SH-SY5Y (cell line): ENCODE measurements around the gene ATP5PO.

Experiments used
- GATA2 ChIP-seq: IDR thresholded peaks from 2 replicates; pipeline ENCODE4 v1.6.1; 2011; ENCODE audit warnings: mild to moderate bottlenecking, low read depth, low read length
- GATA3 ChIP-seq: IDR thresholded peaks from 2 replicates; pipeline ENCODE4 v1.6.1; 2011; ENCODE audit warnings: low read depth, mild to moderate bottlenecking, low read length, moderate library complexity

ATP5PO gene

DNA sequence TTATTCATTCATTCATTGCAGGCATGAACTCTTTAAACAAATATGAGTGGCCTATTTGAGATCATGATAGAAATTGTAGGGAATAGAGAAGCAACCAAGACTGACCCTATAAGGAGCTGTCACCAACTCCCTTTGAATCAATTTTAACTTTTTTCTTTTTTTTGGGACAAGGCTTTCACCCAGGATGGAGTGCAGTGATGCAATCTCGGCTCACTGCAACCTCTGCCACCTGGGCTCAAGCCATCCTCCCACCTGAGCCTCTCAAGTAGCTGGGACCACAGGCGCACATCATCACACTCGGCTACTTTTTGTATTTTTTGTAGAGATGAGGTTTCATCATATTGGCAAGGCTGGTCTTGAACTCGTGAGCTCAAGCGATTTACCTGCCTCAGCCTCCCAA is 17.1 kb upstream of the ATP5PO start:
- TF ChIP-seq GATA3 (no peak), GATA2 (no peak)

DNA sequence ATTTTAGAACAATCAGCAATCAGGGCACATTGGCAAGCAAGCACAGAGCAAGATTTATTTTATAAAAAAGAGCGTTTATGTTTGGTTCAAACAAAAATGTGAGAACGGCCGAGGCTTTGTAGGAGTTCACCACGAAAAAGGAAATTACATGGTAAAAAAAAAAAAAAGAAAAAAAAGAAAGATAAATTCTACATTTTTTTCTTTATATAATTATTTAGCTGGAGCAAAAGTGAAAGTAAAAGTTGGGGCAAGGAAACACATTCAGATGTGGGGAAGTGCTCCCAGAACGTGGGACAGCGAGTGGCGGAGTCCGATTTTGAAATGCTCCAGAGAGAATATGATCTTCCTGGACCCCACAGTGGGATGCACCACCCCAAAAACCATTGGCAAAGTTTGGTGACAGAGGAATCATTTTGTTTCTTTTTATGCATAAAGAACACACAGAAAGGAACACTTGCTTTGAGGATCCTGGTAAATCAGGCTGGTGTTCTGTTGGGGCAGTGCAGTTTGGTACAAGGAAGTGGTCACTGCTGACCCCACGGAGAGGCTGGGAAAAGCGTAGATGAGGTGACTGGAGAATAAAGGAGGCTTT is 16.3 kb upstream of the ATP5PO start:
- no peak for TF ChIP-seq GATA2
- no peak for TF ChIP-seq GATA3

DNA sequence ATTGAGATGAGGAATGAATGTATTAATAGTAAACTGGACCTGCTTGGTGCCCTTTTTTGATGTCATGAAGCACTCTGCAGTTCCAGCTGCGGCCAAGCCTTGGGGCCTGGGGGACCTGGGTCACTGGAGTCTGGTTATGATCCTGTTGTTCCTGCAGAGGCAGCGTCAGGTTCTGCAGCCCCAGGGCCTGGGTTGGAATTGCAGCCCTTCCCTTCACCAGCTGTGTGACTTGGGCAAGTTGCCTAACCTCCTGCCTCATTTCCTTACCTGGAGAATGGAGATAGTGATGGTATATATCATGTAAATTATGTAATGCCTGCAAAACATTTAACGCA is 9.1 kb upstream of the ATP5PO start:
- TF ChIP-seq GATA3: no peak
- TF ChIP-seq GATA2: no peak

DNA sequence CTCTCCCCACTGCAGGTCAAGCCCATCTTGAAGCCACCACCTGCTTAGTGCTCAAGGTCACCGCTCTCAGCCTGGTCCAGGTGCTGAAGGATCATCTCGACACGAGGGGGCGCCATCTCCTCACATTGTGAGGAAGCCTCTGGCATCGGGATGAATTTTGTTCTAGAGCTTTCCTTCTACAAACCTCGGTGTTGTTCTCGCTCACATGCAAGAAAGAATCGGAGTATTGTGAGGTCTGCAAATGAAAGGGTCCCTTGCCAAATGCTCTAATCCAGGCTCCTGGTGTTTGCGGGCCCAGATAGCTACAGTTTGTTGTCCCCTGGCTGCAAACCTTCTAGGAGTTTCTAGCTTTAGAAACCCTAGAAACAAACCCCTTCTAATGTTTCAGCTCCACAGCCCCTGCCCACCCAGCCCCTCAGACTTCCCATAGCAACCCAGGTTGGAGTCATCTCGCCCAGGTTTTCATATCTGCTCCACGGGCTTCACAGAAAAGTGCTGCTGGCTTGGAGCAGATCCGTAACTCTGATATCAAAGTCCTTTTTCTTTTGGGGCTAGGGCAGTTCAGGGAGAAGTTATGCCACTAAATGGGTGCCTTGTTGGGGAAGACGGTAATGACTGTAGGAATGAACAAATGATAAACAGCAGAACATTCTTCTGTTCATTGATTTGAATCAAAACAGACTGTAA is 8.6 kb upstream of the ATP5PO start:
- TF ChIP-seq GATA2 (no peak), GATA3 (no peak)

GRCh38 chr21:33917421-33917820 is 1.8 kb upstream of the ATP5PO start:
- TF ChIP-seq GATA3: no peak
- TF ChIP-seq GATA2: no peak

DNA sequence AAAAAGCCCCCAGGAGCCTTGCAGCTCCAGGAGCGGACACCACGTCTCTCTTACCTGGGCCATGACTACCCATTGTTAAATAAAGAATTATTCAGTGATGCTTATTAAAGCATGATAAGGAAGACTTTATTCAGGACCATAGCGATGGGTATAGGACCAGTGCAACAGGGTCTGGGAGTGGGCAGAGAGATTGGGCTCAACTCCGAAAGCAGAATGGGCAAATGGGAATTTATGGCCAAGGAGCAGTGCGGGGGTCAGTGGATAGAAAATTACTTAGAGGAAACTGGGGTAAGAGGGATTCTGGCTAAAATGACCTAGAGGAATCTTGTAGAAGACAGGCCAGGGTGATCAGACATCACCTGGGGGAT is 580 bp upstream of the ATP5PO start:
- no peak for TF ChIP-seq GATA2
- TF ChIP-seq GATA3: no peak

- no peak for TF ChIP-seq GATA3
Measured at GRCh38 chr21:33914188-33914587, 1.4 kb downstream of the ATP5PO start.

- TF ChIP-seq GATA2 (no peak), GATA3 (no peak)
Measured at GRCh38 chr21:33909756-33910155, 5.8 kb downstream of the ATP5PO start.

- TF ChIP-seq GATA3 (no peak), GATA2 (no peak)
Measured at GRCh38 chr21:33908760-33909159, 6.8 kb downstream of the ATP5PO start.

DNA sequence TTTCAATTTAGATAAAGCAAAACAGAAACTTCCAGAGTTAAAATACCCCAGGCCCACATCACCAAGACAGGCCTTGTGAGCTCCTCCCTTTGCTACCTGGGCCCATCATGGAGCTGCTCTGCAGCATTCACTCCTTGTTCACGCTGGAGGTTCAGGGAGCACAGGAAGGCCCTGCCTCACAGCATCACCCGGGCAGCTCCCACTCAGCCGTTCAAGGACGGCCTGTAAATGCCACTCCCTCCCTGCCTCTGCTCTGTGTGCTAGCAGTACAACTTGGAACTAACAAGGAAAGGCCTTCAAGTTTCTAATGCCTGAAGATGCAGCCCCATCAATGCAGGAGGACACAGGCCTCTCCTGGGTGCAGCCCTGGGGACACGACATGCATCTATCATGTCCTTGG is 11.6 kb downstream of the ATP5PO start:
- TF ChIP-seq GATA3: no peak
- no peak for TF ChIP-seq GATA2

GRCh38 chr21:33902349-33902748 is 13.3 kb downstream of the ATP5PO start:
- TF ChIP-seq GATA3 (no peak), GATA2 (no peak)

DNA sequence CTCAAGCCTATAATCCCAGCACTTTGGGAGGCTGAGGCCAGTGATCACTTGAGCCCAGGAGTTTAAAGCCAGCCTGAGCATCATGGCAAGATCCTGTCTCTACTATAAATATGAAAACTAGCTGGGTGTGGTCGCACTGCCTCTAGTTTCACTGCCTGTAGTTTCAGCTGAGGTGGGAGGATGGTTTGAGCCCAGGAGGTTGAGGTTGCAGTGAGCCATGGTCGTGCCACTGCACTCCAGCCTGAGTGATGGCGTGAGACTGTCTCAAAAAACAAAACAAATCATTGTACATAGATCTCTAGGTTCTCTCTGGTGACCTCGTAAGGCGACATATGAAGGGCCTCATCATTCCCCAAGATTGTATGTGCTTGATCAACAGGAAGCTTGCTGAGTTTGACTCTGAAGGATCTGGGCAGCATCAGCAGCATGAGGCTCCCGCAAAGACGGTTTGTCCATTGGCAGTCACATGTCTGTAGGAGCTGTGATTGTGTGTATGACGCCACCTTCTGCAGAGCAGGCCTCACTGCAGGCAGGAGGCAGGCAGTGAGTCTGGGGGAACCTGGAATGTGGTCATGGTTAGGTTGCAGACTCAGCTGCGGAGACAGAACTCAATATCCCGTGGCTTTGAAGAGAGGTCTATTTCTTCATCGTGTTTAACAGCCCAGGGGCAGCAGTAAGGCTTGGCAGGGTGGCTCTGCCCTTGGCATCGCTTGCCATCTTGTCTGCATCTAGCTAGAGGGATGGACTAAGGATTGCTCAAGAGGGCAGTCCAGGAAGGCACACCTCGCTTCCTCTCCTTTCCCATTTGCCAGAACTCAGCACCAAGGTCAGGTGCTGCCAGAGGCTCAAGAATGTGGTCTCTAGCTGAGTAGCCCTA is 14.0 kb downstream of the ATP5PO start:
- TF ChIP-seq GATA2: no peak
- no peak for TF ChIP-seq GATA3

GRCh38 chr21:33899199-33899598 is 16.4 kb downstream of the ATP5PO start:
- TF ChIP-seq GATA3 (no peak), GATA2 (no peak)

- TF ChIP-seq GATA2: no peak
- TF ChIP-seq GATA3: no peak
Measured at GRCh38 chr21:33898586-33898985, 17.0 kb downstream of the ATP5PO start.

GRCh38 chr21:33897739-33898138 is 17.9 kb downstream of the ATP5PO start:
- TF ChIP-seq GATA2: no peak
- no peak for TF ChIP-seq GATA3
